PFSK-1 (cell line): Measurements from ENCODE around the gene IGFBP1.

ENCODE experiments used
- FOXP2 ChIP-seq: optimal IDR thresholded peaks from 2 replicates; pipeline ENCODE3; 2011; ENCODE audit warnings: borderline replicate concordance, control low read depth, inconsistent platforms; ENCODE audit not compliant: insufficient read depth; ENCODE audit errors: extremely low read length, extremely low read depth
- POLR2AphosphoS5 ChIP-seq: IDR thresholded peaks from 2 replicates; pipeline ENCODE4 v1.6.1; 2012; ENCODE audit warnings: low read depth, mild to moderate bottlenecking, control low read depth, low read length, moderate library complexity
- SIN3A ChIP-seq: IDR thresholded peaks from 2 replicates; pipeline ENCODE4 v1.6.1; 2012; ENCODE audit warnings: mild to moderate bottlenecking, low read length, moderate library complexity, borderline replicate concordance; ENCODE audit not compliant: insufficient read depth
- TAF1 ChIP-seq: IDR thresholded peaks from 2 replicates; pipeline ENCODE4 v1.6.1; 2012; ENCODE audit warnings: low read length, control low read depth, borderline replicate concordance; ENCODE audit not compliant: insufficient read depth
- TF ChIP-seq, protein P1 (sequence below), 2 experiments: IDR thresholded peaks; 2 replicates each; pipeline versions ENCODE4 v1.6.1 to v1.8.0; 2011 to 2012; ENCODE audit warnings: low read depth in 2 of 2, low read length in 2 of 2, control low read depth in 1 of 2, inconsistent platforms in 1 of 2, mild to moderate bottlenecking in 1 of 2, moderate library complexity in 1 of 2; ENCODE audit not compliant: insufficient read depth in 1 of 2

Gene IGFBP1

DNA sequence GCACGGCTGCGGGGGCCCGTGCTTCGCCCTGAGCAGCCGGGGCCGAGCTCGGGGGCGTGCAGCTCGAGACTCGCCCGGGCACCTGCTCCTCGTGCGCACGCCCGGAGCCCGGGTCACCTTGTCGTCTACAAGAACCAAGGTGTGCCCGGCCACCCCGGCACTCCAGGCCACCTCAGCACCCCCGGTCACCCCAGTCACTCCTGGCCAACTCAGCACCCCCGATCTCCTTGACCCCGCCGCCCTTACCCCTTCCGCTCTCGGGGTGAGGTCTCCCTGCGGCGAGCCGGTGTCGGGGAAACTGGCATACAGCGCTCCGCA lies 33.1 kb downstream of the IGFBP1 start:
- TF ChIP-seq TAF1 (no peak), FOXP2 (no peak), POLR2AphosphoS5 (no peak), SIN3A (no peak)
- TF ChIP-seq, protein P1, sequence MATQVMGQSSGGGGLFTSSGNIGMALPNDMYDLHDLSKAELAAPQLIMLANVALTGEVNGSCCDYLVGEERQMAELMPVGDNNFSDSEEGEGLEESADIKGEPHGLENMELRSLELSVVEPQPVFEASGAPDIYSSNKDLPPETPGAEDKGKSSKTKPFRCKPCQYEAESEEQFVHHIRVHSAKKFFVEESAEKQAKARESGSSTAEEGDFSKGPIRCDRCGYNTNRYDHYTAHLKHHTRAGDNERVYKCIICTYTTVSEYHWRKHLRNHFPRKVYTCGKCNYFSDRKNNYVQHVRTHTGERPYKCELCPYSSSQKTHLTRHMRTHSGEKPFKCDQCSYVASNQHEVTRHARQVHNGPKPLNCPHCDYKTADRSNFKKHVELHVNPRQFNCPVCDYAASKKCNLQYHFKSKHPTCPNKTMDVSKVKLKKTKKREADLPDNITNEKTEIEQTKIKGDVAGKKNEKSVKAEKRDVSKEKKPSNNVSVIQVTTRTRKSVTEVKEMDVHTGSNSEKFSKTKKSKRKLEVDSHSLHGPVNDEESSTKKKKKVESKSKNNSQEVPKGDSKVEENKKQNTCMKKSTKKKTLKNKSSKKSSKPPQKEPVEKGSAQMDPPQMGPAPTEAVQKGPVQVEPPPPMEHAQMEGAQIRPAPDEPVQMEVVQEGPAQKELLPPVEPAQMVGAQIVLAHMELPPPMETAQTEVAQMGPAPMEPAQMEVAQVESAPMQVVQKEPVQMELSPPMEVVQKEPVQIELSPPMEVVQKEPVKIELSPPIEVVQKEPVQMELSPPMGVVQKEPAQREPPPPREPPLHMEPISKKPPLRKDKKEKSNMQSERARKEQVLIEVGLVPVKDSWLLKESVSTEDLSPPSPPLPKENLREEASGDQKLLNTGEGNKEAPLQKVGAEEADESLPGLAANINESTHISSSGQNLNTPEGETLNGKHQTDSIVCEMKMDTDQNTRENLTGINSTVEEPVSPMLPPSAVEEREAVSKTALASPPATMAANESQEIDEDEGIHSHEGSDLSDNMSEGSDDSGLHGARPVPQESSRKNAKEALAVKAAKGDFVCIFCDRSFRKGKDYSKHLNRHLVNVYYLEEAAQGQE (IDR thresholded peaks at IDR 0.05; ENCODE audit: insufficient read depth in 1 of 2, low read depth in 2 of 2, low read length in 2 of 2): no peak

DNA sequence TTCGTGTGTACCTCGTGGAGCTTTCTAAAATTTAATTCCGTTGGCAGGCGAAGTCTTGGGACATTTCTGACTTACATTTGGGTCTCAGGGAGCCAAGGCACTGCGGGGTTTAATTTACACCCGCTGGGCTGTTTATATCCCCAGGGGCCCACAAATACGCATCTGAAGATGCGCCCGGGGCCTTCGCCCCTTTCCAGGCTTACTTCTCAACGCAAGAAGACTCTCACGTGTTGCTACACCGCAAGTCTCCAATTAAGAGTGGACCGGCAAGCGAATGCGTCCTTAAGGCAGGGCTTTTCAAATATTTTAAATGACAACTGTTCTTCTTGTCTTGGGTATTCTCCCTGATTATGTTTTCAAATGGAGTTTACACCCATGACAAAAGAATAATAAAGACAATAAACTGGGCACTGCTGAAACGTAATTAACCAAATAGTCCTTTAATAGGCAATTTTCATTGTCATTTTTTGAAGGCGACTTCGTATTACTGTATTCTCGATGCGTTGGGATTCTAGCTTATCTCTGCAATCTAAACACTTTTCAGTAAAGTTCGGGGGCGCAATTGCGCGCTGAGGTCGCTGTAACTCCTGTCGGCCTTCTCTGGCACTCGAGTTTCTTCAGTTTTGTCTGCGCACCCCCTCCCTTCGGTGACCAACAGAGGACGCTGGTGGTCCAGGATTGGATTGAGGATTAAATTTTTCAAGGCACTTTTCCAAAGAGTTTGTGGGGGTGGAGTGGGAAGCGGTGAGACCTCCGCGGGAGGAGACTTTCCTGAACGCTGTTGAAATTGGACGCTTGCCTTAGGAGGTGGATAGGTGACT lies 33.6 kb downstream of the IGFBP1 start:
- no peak for TF ChIP-seq TAF1
- TF ChIP-seq, protein P1 (IDR thresholded peaks at IDR 0.05; ENCODE audit: insufficient read depth in 1 of 2, low read depth in 2 of 2, low read length in 2 of 2): no peak
- no peak for TF ChIP-seq POLR2AphosphoS5
- no peak for TF ChIP-seq SIN3A

DNA sequence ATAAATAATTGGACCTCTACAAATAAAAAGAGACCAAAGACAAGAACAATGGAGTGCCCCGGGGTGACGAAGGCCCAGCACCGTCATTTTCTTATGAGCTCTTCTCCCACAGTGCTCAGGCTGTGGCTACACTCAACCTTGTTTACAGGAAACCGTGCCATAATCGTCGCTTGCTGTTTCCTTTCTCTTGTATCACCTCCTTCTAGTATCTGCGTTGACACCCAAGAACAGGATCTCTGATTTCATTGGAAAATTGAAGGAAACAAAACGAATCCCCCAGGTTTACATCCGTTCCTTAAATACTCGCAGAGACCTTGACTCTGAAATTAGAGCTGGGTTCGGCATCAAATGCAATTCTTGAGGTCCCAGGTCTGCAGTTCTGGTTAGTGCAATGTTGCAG lies 34.5 kb downstream of the IGFBP1 start:
- no peak for TF ChIP-seq POLR2AphosphoS5
- TF ChIP-seq TAF1: no peak
- TF ChIP-seq FOXP2: no peak
- TF ChIP-seq, protein P1 (IDR thresholded peaks at IDR 0.05; ENCODE audit: insufficient read depth in 1 of 2, low read depth in 2 of 2, low read length in 2 of 2): no peak
- TF ChIP-seq SIN3A: no peak

DNA sequence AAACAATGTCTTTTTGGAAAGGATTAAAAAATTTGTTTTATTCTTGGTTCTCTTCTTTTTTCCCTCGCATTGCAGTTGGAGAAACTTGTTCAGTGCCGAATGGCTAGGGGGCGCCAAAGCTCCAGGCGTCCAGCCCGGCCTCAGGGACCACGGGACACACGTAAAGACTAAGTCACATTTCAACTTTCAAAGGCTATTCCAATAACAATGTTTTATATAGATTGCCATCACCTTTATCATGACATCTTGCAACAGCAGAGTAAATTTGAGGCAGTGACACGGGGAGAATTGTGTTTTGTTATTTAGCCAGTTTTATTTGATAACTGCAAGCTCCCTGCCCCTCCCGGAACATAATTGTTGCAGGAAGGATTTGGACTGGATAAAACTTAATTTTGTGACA lies 35.0 kb downstream of the IGFBP1 start:
- TF ChIP-seq SIN3A: no peak
- TF ChIP-seq, protein P1 (IDR thresholded peaks at IDR 0.05; ENCODE audit: insufficient read depth in 1 of 2, low read depth in 2 of 2, low read length in 2 of 2): no peak
- TF ChIP-seq FOXP2: no peak
- no peak for TF ChIP-seq TAF1
- TF ChIP-seq POLR2AphosphoS5: no peak

DNA sequence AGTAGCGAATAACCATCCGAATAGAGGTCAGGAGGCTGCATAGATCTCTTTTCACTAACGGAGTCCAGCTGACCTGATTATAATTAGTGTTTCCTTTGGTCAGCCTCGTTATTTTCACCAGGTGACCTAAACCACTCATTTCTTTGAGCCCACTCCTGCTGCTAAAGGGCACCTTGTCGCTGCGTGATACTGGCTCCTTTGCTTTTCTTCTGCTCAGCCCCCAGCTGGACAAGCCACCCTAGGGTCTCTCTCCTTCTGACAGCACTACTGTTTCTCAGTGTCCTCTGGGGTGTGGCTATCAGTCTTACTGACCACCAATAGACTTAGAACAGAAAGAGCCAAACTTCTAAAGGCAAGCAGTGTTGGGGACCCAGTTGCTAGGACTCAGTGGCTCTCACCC lies 35.5 kb downstream of the IGFBP1 start:
- TF ChIP-seq TAF1 (no peak), FOXP2 (no peak), SIN3A (no peak), POLR2AphosphoS5 (no peak)
- TF ChIP-seq, protein P1 (IDR thresholded peaks at IDR 0.05; ENCODE audit: insufficient read depth in 1 of 2, low read depth in 2 of 2, low read length in 2 of 2): no peak
